Tracheal epithelial cell (primary cell): Measurements from ENCODE around the gene SYT2. TPM values are rescaled to one million over a fixed set of nuclear protein-coding genes. Genes with fewer than 3 reads are reported as not detected.

Experiments used
- total RNA-seq: library from RNA; depleted of rRNA; stranded (reverse); fragments of >200 nt; gene quantifications from 2 replicates; pipeline ENCODE4 v1.2.1, GENCODE V29; 2014

The SYT2 gene
- total RNA-seq: under 0.01 TPM in 1 of 2 replicates, not detected in the other

GRCh38 chr1:202710070-202711045, at the start of gene SYT2:
Gene SYT2 (minus strand): TSS chr1:202710454. CDS start chr1:202605772, 104,682 bp downstream.

Other genes with a start within 250 kb of the SYT2 start
- gene KDM5B, start 98.0 kb upstream of the SYT2 start, total RNA-seq: 94.4 and 113 TPM in 2 replicates
- gene PCAT6, start 100.5 kb upstream of the SYT2 start, total RNA-seq: 0.24 TPM in 1 of 2 replicates, not detected in the other
- gene RABIF, start 178.7 kb upstream of the SYT2 start, total RNA-seq: 3.2 and 5.5 TPM in 2 replicates
- 31.1 and 42.8 TPM in 2 replicates for gene KLHL12, start 216.8 kb upstream of the SYT2 start, total RNA-seq
- 162 and 186 TPM in 2 replicates for gene ADIPOR1, start 247.9 kb upstream of the SYT2 start, total RNA-seq